Heart right ventricle (tissue), 16 donors: ENCODE results near the gene HERC4. TPM values are rescaled to one million over a fixed set of nuclear protein-coding genes. Genes with fewer than 3 reads are reported as not detected.
"Not testable (repeated sequence)": the region's sequence is repeated elsewhere in the genome, so short reads cannot be mapped to it uniquely, and the experiment has no call there.

ENCODE experiments used
- ATAC-seq, 8 donors: fragments of 200-7000 bp; cut with Tn5 transposase; one replicate each; pipeline ENCODE4 v1.9.1; 2020; ENCODE audit warnings: mild to moderate bottlenecking in 8 of 8, moderate library complexity in 8 of 8, moderate number of reproducible peaks in 1 of 8
- DNase-seq, 2 donors: peaks; one replicate each; pipeline ENCODE4 v3.0.0-alpha.2; 2020
- H3K27ac ChIP-seq, 10 donors: fragments of 200-600 bp; sonication (generic) in 2 of 10; one replicate each; pipeline versions ENCODE4 v1.5.0 to v1.8.0; 2020 to 2022; ENCODE audit warnings: mild to moderate bottlenecking in 3 of 10
- H3K27me3 ChIP-seq, 7 donors: fragments of 200-600 bp; one replicate each; pipeline ENCODE4 v1.8.0; 2021 to 2022; ENCODE audit warnings: mild to moderate bottlenecking in 2 of 7
- H3K36me3 ChIP-seq, 9 donors: fragments of 200-600 bp; sonication (generic) in 1 of 9; one replicate each; pipeline versions ENCODE4 v1.5.0 to v1.8.0; 2020 to 2022; ENCODE audit warnings: mild to moderate bottlenecking in 2 of 9
- H3K4me1 ChIP-seq, 9 donors: fragments of 200-600 bp; sonication (generic) in 1 of 9; one replicate each; pipeline versions ENCODE4 v1.5.0 to v1.8.0; 2020 to 2022; ENCODE audit warnings: mild to moderate bottlenecking in 4 of 9
- H3K4me3 ChIP-seq, 10 donors: fragments of 200-600 bp; sonication (generic) in 2 of 10; one replicate each; pipeline versions ENCODE4 v1.5.0 to v1.8.0; 2020 to 2022; ENCODE audit warnings: mild to moderate bottlenecking in 7 of 10, moderate library complexity in 2 of 10
- H3K9me3 ChIP-seq, 11 donors: fragments of 200-600 bp in 10 of 11; sonication (generic) in 2 of 11; one replicate each; pipeline versions ENCODE4 v1.5.0 to v1.8.0; 2013 to 2022; ENCODE audit warnings: mild to moderate bottlenecking in 2 of 11, control low read depth in 1 of 11, moderate library complexity in 1 of 11
- CTCF ChIP-seq, 9 donors: fragments of 200-600 bp; sonication (generic) in 2 of 9; IDR thresholded peaks; one replicate each; pipeline versions ENCODE4 v1.5.0 to v1.8.0; 2021 to 2022; ENCODE audit warnings: antibody characterized with exemption in 9 of 9, mild to moderate bottlenecking in 5 of 9, moderate library complexity in 1 of 9
- WGBS, 2 donors: extraction: QIAGEN DNeasy Blood & Tissue Kit; methylation state at CpG; one replicate each; pipeline ENCODE4 v1.1.7; 2013; ENCODE audit warnings: inconsistent platforms in 1 of 2; 5-methylcytosine and 5-hydroxymethylcytosine counted together
- intact Hi-C, 10 donors: fragments of 100-400 bp; cut with DNase I; formaldehyde crosslinking; loops; one replicate each; pipeline versions ENCODE4 v1.11.1 to v1.14.2; 2022
- polyA plus RNA-seq, 2 donors: library from polyadenylated mRNA; stranded (reverse); fragments of 200-250 nt; gene quantifications; one replicate each; pipeline ENCODE4 v1.2.3, GENCODE V29; 2013
- total RNA-seq, 10 donors: library from RNA; stranded (reverse); fragmentation: NEBNext Ultra II Directional in 3 of 10; extraction: Animal tissue kit (Norgen Biotek cat#: 25700) in 3 of 10; gene quantifications; one replicate each; pipeline versions ENCODE4 v1.2.1 to v1.2.4, GENCODE V29; 2021 to 2023
- donor health status: Arrhythmogenic right ventricular cardiomyopathy.
- donor health status: ischemic (EF 13 %, LVEDD 7.1; RV severe dilation, severe dysfunction).
- donor health status: healthy with polysubstance abuse.
- donor health status: DM: no; HTN: yes; CAD: no.
- donor health status: DM: no; HTN: no; CAD: no.
- donor health status: ischemic (EF 25% LVEDD 6.9; RV normal size, moderate dysfunction).
- donor health status: ischemic (EF 25% LVEDD 5.7; RV mildly dilated, moderate dysfunction).
- donor health status: healthy.
- donor health status: DM: yes; HTN: yes; CAD: no.
- donor health status: Ischemic cardiomyopathy.
- donor health status: ischemic (EF 35%, LVEDD 5.7; RV mildly dilated, moderate dysfunction).
- donor health status: nonischemic (EF 11% LVEDD 7.7; RV severe dilation, severe dysfunction).
- donor health status: DM: yes; HTN: yes; CAD: no.
- donor health status: PGD.
- donor health status: ischemic (EF 29% LVEDD 5.4; RV normal size, mild dysfunction).
- donor health status: nonischemic (EF 23%, LVEDD 6.1; RV moderate dilation, normal function).

HERC4 gene
- total and polyA plus RNA-seq, 12 donors, result 10.0 to 42.1 (median 32.0) TPM

GRCh38 chr10:67884313-67884841, 190.7 kb downstream of the HERC4 start, which contains the start of gene SIRT1:
Gene SIRT1 (plus strand): TSS chr10:67884656. CDS start chr10:67884722, 66 bp downstream.
- intact Hi-C loops, result loop anchor here in 3 of 10 donors (1.0 to 10.0 kb wide), 6 partner anchors 29 to 450 kb away; partner anchors contain the start of genes HERC4 (in 2 of the 3), HNRNPH3 (in 2 of the 3) and PBLD (in 2 of the 3)
- Histone ChIP-seq H3K4me1 (peaks cover 0 to 42% (median 23%) of the 10 kb centered on the region in 9 donors), H3K27me3 (no peaks in the 10 kb centered on the region), H3K9me3 (no peaks in the 10 kb centered on the region), H3K36me3 (peaks cover 0 to 28% (median 19%) of the 10 kb centered on the region in 9 donors), H3K27ac (peak within 1 kb of the TSS; percentile 84 to 99 (median 94)), H3K4me3 (peak within 1 kb of the TSS; percentile 68 to 92 (median 80))
- DNase-seq (peak; percentile 96 to 98), ATAC-seq (peak; percentile 93 to 98 (median 97))
- TF ChIP-seq CTCF (IDR thresholded peaks at IDR 0.05), result peak in 2 of 9 donors; percentile 4 to 22
- WGBS, 2 donors, result 1% methylated on average over 46 to 62 of the region's 62 CpGs

GRCh38 chr10:67883710-67884312, 191.3 kb downstream of the HERC4 start:
- peaks cover 0 to 36% (median 23%) of the 10 kb centered on the region in 9 donors for H3K4me1 ChIP-seq
- no peak for TF ChIP-seq CTCF (IDR thresholded peaks at IDR 0.05)
- no peaks in the 10 kb centered on the region for H3K9me3 ChIP-seq
- peaks cover 0 to 23% (median 13%) of the 10 kb centered on the region in 9 donors for H3K36me3 ChIP-seq
- no peaks in the 10 kb centered on the region for H3K27me3 ChIP-seq
- DNase-seq, result peak in 1 of 2 donors; percentile 5
- H3K27ac ChIP-seq, result peak overlapping the region; percentile 84 to 99 (median 94)
- intact Hi-C loops, result loop anchor here in 3 of 10 donors (1.0 to 10.0 kb wide), 6 partner anchors 29 to 451 kb away; partner anchors contain the start of genes HERC4 (in 2 of the 3), HNRNPH3 (in 2 of the 3) and PBLD (in 2 of the 3)
- WGBS, 2 donors, result 18 to 23% methylated on average over 13 of the region's 13 CpGs
- ATAC-seq, result peak in 3 of 8 donors; percentile 4 to 40 (median 18)
- peak overlapping the region; percentile 2 to 92 (median 80) for H3K4me3 ChIP-seq

GRCh38 chr10:67878133-67878532, 196.9 kb downstream of the HERC4 start:
- intact Hi-C loops, result no loop called here
- Histone ChIP-seq H3K4me1 (no peaks in the 10 kb centered on the region), H3K9me3 (no peaks in the 10 kb centered on the region), H3K4me3 (no peak overlapping the region), H3K27ac (no peak overlapping the region), H3K36me3 (no peaks in the 10 kb centered on the region), H3K27me3 (no peaks in the 10 kb centered on the region)
- no peak for TF ChIP-seq CTCF (IDR thresholded peaks at IDR 0.05)
- no peak for DNase-seq
- 90 to 91% methylated on average over 7 of the region's 7 CpGs for WGBS, 2 donors
- no peak for ATAC-seq

- H3K36me3 ChIP-seq, ATAC-seq, intact Hi-C loops, H3K27me3 ChIP-seq, H3K4me3 ChIP-seq, DNase-seq, H3K9me3 ChIP-seq, H3K4me1 ChIP-seq, H3K27ac ChIP-seq: not testable (repeated sequence)
- 94 to 97% methylated on average over 11 of the region's 11 CpGs for WGBS, 2 donors
These were observed 197.7 kb downstream of the HERC4 start for GRCh38 chr10:67877421-67877820.
